ENCODE results near the gene TAF13. TPM values are rescaled to one million over a fixed set of nuclear protein-coding genes. Genes with fewer than 3 reads are reported as not detected.

The TAF13 gene
- polyA plus RNA-seq, 1 experiment, result 81.9 TPM

DNA sequence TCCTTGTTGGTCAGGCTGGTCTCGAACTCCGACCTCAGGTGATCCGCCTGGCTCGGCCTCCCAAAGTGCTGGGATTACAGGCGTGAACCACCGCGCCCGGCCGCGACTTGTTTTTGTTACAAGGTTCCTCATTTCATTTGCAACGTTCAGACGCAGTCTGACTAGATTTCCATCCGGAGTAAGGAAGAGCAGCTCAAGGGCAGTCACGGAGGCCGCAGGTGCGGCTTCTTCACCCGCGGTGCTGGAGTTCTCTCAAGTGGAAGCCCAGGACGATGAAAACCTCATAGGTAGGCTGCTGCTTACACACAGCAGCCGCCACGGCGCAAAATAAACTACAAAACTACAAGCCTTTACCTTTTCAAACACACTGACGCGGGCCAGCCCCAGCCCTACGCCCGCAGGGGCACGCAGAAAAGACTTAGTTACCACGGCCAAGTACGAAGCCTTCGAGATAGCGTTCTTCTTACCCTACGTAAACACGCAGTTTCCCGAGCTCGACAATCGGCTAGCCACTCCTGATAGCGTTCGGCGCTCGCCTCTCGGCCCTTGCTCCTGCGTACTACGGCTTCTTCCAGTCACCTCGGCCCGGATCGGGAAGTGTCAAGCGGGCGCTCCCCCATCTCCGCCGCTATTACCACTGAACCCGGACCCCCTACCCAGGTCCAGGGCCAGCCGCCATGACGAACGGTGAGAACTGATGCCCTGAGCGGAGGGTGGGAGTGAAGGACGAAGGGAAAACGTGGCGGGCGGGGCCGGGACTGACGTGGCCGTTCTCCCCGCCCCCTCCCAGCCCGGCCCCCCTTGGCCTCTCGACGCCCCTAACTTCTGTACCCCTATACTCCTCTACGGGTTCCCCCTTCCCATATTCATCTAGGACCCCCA, 14.6 kb upstream of the TAF13 start, which contains the start of gene TMEM167B:
TSS of gene TMEM167B (plus strand) at position 569 of the 882 bp plus-strand sequence. CDS start at position 678, 109 bp downstream.
- peaks cover 9% of the 10 kb centered on the region; the same call in 1 of the 2 replicates for H3K9me3 ChIP-seq (ENCODE audit: control insufficient read depth, insufficient read depth, low read length)
- POLR2A ChIA-PET, result interaction anchor here (0.6 to 2.7 kb wide), 5 partner anchors 10 to 184 kb away, joined by 4 to 55 read pairs (median 9); partner anchors contain the start of genes TAF13 and WDR47
- DNase-seq (ENCODE audit: low read depth, low spot score), result peak; percentile 79
- TF ChIP-seq, protein P1, sequence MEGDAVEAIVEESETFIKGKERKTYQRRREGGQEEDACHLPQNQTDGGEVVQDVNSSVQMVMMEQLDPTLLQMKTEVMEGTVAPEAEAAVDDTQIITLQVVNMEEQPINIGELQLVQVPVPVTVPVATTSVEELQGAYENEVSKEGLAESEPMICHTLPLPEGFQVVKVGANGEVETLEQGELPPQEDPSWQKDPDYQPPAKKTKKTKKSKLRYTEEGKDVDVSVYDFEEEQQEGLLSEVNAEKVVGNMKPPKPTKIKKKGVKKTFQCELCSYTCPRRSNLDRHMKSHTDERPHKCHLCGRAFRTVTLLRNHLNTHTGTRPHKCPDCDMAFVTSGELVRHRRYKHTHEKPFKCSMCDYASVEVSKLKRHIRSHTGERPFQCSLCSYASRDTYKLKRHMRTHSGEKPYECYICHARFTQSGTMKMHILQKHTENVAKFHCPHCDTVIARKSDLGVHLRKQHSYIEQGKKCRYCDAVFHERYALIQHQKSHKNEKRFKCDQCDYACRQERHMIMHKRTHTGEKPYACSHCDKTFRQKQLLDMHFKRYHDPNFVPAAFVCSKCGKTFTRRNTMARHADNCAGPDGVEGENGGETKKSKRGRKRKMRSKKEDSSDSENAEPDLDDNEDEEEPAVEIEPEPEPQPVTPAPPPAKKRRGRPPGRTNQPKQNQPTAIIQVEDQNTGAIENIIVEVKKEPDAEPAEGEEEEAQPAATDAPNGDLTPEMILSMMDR (IDR thresholded peaks at IDR 0.05; ENCODE audit: low read depth, low read length), result no peak
- H3K27ac ChIP-seq (ENCODE audit: low read depth, low read length), result peak within 1 kb of the TSS; percentile 99
- CTCF ChIA-PET, result interaction anchor here (1.0 to 2.8 kb wide), 2 partner anchors 9 to 22 kb away, joined by 3 to 15 read pairs; a partner anchor contains a TSS
- no peaks in the 10 kb centered on the region for H3K27me3 ChIP-seq (ENCODE audit: control insufficient read depth, insufficient read depth, low read length)
- peak within 1 kb of the TSS; percentile 92 for H3K4me3 ChIP-seq (ENCODE audit: low read depth, low read length)

- CTCF ChIA-PET, result interaction anchor here (0.6 to 2.8 kb wide), 3 partner anchors 10 to 12 kb away, joined by 3 to 15 read pairs (median 6); no protein-coding TSS in a partner anchor
- POLR2A ChIA-PET, result interaction anchor here (1.3 to 2.4 kb wide), 2 partner anchors 11 to 13 kb away, joined by 6 to 10 read pairs; partner anchors contain the start of gene TAF13
- no peak overlapping the region for H3K4me3 ChIP-seq (ENCODE audit: low read depth, low read length)
Measured at GRCh38 chr1:109089242-109090015, 13.6 kb upstream of the TAF13 start.

DNA sequence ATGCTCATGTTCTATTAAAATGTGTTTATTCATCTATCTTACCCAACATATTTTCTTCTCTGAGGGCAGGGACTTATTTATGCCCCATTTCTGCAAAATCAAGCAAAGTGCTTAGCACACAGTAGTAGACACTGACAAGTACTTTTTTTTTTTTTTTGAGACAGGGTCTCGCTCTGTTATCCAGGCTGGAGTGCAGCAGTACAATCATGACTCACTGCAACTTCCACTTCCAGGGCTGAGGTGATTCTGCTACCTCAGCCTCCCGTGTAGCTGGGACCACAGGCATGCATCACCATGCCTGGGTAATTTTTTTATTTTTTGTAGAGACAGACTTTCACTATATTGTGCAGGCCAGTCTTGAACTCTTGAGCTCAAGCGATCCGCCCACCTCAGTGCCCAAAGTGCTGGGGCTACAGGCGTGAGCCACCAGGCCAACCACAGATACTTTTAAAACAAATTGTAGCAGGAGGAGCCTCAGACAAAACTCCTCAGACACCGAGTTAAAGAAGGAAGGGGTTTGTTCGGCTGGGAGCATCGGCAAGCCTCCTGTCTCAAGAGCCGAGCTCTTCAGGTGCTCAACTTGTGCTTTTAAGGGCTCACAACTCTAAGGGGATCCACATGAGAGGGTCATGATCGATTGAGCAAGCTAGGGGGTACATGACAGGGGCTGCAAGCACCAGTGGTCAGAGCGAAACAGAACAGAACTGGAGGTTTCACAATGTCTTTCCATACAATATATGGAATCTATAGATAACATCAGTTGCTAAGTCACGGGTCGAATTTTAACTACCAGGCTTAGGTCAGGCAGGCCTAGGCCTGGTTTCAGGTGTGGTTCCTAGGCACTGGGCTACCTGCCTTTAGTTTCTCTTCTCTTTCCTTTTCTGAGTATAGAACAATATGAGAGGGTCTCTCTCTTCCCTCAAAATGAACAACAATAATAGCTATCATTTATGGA, 9.0 kb upstream of the TAF13 start:
- no peak overlapping the region for H3K27ac ChIP-seq (ENCODE audit: low read depth, low read length)
- TF ChIP-seq, protein P1 (IDR thresholded peaks at IDR 0.05; ENCODE audit: low read depth, low read length), result no peak
- no peaks in the 10 kb centered on the region for H3K27me3 ChIP-seq (ENCODE audit: control insufficient read depth, insufficient read depth, low read length)
- H3K9me3 ChIP-seq (ENCODE audit: control insufficient read depth, insufficient read depth, low read length), result peaks cover 4% of the 10 kb centered on the region; the same call in 1 of the 2 replicates
- no peak for DNase-seq (ENCODE audit: low read depth, low spot score)
- ChIA-PET CTCF (interaction anchor here (1.1 to 1.7 kb wide), 2 partner anchors 15 to 28 kb away, joined by 3 to 8 read pairs; a partner anchor contains a TSS), POLR2A (interaction anchor here (0.6 to 1.6 kb wide), 2 partner anchors 15 to 291 kb away, joined by 5 to 8 read pairs; no protein-coding TSS in a partner anchor)
- no peak overlapping the region for H3K4me3 ChIP-seq (ENCODE audit: low read depth, low read length)

More at GRCh38 chr1:109089242-109090015, 13.6 kb upstream of the TAF13 start:
- no peak overlapping the region for H3K27ac ChIP-seq (ENCODE audit: low read depth, low read length)
- H3K27me3 ChIP-seq (ENCODE audit: control insufficient read depth, insufficient read depth, low read length), result no peaks in the 10 kb centered on the region
- no peak for DNase-seq (ENCODE audit: low read depth, low spot score)
- peaks cover 9% of the 10 kb centered on the region; the same call in 1 of the 2 replicates for H3K9me3 ChIP-seq (ENCODE audit: control insufficient read depth, insufficient read depth, low read length)
- TF ChIP-seq, protein P1 (IDR thresholded peaks at IDR 0.05; ENCODE audit: low read depth, low read length), result peak; percentile 57

GRCh38 chr1:109083923-109084322, 8.1 kb upstream of the TAF13 start:
- Histone ChIP-seq H3K27me3 (ENCODE audit: control insufficient read depth, insufficient read depth, low read length) (no peaks in the 10 kb centered on the region), H3K9me3 (ENCODE audit: control insufficient read depth, insufficient read depth, low read length) (no peaks in the 10 kb centered on the region), H3K4me3 (ENCODE audit: low read depth, low read length) (no peak overlapping the region), H3K27ac (ENCODE audit: low read depth, low read length) (no peak overlapping the region)
- CTCF ChIA-PET, result interaction anchor here (1.7 to 2.8 kb wide), 2 partner anchors 16 to 29 kb away, joined by 8 to 21 read pairs; a partner anchor contains a TSS
- TF ChIP-seq, protein P1 (IDR thresholded peaks at IDR 0.05; ENCODE audit: low read depth, low read length), result no peak
- POLR2A ChIA-PET, result interaction anchor here (1.6 kb wide), 1 partner anchor 16 kb away, joined by 8 read pairs; no protein-coding TSS in a partner anchor
- DNase-seq (ENCODE audit: low read depth, low spot score), result no peak

Data from AG04450 (cell line).